GM12873 (cell line): ENCODE measurements around the gene SLC28A3.
A peak's percentile ranks its signal among the peaks of the same experiment; 100 is the strongest.

Experiments used
- CTCF ChIP-seq: IDR thresholded peaks from 2 replicates; pipeline ENCODE4 v1.5.1; 2012; ENCODE audit warnings: low read depth, mild to moderate bottlenecking, moderate library complexity, low read length, control low read depth; ENCODE audit not compliant: insufficient read depth; ENCODE audit errors: missing control alignments

The SLC28A3 gene

DNA sequence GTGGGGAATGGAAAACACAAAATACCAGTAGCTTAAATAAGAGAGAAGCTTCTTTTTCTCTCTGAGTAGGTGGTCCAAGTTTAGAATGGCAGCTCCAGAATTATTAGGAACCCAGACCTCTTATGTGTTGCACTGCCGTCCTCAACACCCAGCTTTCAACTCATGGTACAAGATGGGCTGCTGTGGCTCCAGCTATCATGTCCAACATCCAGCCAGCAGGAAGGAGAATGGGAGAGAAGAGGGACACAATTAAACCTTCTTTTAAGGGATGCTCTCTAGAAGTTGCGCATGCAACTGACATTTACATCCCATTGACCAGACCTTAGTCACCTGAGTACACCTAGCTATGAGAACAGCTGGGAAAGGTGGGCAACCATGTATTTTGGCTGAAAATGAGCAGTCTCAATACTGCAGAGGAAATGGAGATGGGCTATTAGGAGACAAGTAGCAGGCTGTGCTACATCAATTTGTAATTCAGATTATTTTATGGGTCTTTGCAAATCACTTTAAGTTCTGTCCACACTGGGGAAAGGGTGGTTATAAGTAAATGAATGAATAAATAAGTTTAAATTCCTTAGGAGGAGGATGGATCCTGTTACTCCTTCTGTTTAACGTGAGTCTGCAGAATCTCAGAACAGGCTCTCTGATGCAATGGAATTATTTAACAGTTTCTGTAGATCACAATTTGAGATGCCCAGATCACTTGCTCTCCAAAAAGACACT lies 76.1 kb downstream of the SLC28A3 start:
- TF ChIP-seq CTCF, result no peak

DNA sequence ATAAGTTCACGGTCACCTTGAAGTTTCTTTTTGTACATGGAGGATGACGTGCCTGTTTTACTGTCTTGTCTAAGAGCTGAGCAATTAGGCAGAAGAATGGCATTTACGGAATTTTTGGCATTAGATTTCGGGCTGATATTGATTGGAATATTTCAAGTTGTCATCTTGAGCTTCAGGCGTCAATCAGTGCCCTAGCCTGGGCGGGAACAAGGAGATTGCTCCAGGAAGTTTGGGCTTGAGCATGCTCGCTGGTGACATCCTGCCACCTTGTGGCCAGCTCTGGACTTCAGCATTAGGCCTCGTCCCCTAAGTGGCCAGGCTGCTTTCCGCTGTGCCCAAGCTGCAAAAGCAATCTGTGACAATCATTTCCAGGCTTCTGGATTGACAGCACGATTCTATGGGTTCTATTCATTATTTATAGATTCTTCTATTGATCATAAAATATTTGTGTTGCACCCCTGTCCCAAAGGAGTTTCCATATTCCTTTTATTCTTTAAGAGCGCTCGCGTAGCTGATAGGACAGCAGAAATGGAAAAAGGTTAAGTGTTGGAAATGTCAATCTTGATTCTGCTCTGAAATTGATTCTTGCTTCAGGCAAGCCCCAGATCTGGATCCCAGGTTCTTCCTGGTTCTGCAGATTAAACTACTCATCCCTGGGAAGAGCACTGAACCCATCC lies 79.3 kb downstream of the SLC28A3 start:
- TF ChIP-seq CTCF, result peak; percentile 96

DNA sequence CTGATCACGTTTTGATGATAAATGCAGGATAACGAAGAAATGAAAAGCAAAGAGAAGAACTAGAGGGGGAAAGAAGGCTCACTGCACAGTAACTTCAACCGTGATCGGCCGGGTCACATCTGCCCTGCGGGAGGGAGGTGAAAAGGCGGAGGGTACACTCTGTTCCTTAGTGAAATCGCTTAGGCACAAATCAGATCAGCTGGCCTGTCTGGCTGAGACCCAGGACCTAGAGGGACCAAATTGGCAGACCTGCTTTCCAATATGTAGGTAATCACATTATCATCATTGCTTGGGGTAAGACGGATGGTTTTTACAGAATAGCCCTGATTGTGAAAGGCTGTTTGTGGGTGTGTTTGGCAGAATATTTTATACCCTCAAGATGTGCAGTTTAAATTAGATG lies 82.2 kb downstream of the SLC28A3 start:
- no peak for TF ChIP-seq CTCF

DNA sequence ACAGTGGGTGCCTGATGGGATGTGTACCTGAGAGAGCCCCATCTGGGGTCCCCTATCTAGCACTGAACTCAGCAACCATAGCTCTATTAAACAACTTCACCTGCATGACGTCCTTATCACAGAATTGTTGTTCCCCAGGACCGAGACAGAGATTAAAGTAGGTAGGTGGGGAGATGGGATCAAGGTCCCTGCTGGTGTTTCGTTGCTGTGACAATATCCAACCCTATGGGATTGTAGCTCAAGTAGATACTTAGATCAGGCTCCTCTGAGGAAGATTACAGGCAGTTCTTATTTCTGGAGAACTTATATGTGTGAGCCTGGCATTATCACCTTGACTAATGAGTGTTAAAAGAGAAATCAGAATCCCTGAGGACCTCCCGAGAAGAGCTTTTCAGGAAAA lies 84.9 kb downstream of the SLC28A3 start:
- no peak for TF ChIP-seq CTCF

- TF ChIP-seq CTCF, result no peak
Observed at GRCh38 chr9:84254972-84255371, 85.6 kb downstream of the SLC28A3 start.

- TF ChIP-seq CTCF, result no peak
Observed at GRCh38 chr9:84251921-84252320, 88.6 kb downstream of the SLC28A3 start.

DNA sequence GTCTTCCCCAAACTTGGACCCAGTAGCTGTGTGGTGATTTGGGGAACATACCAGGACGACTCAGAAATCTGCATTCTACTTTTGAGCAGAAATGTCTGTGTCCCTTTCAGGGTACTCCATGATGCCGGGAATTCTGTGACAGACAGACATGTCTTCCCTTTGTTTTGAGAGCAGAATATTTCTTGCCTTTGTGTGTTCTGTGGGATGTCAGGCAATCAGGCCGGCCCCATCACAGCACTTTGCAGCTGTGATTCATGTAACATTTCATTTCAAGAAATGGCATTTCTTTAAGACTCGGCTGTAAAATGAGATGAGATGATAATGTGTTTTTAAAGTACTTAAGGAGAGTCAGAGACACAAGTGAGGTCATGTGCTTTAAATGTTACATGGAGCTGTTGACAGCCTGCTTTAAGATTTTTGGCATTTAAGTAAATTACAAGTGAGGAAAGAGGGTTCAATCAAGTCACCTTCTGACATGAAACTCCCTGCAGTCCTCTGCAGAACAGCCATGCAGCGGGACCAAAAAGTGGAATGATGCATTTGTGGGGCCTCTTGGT lies 98.7 kb downstream of the SLC28A3 start:
- TF ChIP-seq CTCF, result no peak
